NCI-H1048 (cell line): ENCODE measurements around the gene TEX54.
"Not testable (repeated sequence)": the region's sequence is repeated elsewhere in the genome, so short reads cannot be mapped to it uniquely, and the experiment has no call there.

Source experiments
- DNase-seq: peaks from one replicate; lab custom pipeline; 2025; lab: John Stamatoyannopoulos, UW

Gene TEX54

DNA sequence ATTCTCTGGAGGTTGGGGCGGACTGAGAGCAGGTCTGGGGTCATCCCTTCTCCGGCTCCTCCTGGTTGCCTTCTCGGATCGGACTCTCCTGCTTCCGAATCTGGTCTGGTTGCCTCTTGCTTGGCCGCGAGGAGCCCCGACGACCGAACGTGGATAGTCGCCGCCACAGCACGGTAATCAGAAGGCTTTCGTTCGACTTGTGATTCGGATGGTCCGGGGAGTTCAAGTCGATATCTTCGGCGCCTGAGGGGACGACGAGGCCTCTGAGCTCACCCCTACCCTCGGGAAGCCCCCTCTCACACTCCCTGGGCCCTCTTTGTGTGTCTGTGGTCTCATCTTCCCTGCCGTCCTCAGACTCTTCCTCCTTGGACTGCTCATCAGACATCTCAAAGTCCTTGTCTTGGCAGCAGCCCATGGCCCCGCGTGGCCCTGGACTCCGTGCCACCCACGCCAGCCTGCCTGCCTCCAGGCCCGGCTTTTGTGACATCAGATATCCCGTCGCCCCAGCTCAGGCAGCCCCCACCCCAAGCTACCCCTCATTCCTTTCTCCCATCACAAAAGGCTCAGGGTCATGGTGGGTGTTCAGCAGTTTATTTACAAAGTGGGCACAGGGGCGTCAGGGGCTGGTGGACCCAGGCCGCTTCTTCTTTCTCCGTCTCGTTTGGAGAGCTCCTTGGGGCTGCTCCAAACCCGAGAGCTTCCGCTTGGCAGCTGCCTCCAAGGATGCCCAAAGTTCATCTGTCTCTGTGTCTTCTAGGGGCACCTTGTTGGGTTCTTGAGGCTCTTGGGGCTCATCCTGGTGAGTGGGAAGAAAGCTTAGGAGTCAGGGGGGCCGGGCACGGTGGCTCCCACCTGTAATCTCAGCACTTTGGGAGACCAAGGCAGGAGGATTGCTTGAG lies at the start of gene TEX54:
Gene TEX54 (minus strand): TSS at position 506 of the 899 bp plus-strand sequence.
- no peak for DNase-seq

DNA sequence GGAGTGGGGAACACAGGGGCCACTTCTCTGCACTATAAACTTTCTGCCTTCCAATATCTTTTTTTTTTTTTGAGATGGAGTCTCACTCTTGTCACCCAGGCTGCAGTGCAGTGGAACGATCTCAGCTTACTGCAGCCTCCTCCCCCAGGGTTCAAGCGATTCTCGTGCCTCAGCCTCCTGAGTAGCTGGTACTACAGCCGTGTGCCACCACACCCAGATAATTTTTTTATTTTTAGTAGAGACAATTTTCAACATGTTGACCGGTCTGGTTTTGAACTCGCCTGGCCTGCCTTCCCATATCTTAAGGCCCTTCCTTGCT lies 49.7 kb upstream of the TEX54 start:
- DNase-seq = no peak

DNA sequence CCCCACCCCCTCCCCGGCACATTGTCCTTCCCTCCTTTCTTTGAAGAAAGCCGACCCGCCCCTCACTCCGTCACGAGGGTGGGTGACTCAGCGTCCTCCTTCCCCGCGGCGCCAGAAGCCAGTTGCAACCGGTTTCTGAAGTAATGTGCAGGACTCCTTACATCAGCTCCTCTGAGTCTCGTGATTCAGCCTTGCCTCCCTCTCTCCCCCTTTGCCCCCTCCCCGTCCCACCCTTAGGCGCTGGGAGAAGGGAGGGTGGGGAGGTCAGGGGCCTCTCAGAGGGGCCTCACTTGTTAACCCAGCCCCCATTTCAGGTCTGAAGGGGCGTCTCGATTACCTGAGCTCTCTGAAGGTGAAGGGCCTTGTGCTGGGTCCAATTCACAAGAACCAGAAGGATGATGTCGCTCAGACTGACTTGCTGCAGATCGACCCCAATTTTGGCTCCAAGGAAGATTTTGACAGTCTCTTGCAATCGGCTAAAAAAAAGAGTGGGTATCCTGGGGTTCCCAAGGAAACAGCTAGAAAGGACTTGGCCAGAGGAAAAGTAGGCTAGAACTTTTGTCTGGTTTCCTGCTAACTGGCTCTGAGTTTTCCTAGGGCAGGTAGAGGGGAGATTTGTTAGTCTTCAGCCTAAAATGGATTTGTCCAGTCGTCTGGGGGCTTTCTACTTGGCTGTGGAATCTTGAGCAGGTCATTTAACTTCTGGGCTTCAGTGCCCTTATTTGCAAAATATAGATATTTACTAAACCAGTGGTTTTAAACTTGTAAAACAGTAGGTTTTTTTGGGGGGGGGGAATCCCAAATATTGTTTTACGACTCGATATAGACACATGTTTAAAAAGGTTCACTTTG lies 49.2 kb upstream of the TEX54 start:
- peak; percentile 81 for DNase-seq

DNA sequence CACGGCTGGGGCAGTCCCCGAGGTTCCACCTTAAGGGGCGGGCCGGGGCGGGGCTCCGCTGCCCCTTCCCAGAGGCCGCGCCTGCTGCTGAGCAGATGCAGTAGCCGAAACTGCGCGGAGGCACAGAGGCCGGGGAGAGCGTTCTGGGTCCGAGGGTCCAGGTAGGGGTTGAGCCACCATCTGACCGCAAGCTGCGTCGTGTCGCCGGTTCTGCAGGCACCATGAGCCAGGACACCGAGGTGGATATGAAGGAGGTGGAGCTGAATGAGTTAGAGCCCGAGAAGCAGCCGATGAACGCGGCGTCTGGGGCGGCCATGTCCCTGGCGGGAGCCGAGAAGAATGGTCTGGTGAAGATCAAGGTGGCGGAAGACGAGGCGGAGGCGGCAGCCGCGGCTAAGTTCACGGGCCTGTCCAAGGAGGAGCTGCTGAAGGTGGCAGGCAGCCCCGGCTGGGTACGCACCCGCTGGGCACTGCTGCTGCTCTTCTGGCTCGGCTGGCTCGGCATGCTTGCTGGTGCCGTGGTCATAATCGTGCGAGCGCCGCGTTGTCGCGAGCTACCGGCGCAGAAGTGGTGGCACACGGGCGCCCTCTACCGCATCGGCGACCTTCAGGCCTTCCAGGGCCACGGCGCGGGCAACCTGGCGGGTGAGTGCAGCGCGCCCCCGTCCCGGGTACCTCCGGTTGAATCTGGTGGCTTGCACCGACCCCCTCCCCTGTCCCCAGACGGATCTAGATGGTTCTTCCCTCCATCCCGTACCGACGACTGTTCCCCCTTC lies 48.4 kb upstream of the TEX54 start, which contains the start of gene SLC3A2:
Gene SLC3A2 (plus strand): TSS at position 94 of the 776 bp plus-strand sequence. CDS start 128 bp downstream, at position 222.
- DNase-seq = peak; percentile 69

DNA sequence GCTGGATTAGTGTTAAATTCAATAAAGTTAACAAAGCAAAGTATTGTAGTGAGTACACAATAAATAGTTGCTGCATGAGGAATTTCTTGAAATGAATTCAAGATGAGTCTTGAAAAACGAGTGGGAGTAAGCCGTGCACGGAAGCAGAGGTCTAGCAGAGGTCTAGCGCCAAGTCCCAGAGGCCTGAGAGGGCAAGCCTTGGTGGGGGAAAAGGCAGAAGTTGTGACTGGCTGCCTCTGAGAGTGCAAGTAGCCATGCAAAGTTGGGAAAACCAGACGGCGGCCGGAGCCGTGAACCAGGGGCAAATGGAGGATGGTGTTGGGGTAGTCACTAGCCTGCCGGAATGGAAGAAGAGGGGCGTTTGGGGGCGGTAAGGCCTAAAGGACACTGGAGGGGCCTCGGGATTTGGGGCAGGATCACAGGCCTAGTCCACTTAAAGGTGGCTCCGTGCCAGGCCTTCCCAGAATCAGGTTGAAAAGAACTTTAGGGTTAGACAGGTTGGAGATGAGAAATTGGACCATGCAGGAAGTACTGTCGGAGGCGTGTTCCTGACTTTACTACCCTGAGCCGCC lies 47.7 kb upstream of the TEX54 start:
- DNase-seq = no peak

DNA sequence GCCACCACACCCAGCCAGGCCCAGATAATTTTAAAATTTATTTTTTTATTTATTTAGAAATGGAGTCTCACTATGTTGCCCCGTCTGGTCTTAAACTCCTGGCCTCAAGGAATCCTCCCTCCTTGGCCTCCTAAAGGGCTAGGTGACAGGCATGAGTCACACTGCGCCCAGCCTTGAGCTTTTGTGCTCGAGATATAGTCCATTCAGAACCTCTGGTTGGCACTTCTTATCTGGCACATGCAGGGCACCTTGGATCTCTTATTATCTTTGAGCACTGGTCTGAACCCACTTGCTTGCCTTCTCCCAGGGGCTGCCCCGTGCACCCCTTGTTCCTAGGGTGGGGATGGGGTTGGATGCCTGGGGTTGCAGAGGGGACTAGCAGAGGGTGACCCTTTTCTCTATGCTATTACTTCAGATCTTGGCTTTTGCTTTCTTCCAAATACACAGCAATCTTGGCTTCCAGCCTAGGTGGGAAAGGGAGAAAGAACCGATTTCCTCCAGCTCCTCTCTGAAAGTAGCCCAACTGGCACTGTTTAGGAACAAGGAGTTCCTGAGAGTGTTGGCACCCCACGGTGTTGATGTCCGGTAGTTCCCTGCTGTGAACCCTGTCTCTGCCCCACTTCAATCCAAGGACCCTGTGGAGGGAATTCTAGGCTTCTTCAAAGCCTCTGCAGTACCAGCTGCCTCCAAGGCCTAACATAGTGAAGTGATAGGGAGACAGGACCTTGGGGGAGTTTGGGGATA lies 46.8 kb upstream of the TEX54 start:
- DNase-seq = no peak

DNA sequence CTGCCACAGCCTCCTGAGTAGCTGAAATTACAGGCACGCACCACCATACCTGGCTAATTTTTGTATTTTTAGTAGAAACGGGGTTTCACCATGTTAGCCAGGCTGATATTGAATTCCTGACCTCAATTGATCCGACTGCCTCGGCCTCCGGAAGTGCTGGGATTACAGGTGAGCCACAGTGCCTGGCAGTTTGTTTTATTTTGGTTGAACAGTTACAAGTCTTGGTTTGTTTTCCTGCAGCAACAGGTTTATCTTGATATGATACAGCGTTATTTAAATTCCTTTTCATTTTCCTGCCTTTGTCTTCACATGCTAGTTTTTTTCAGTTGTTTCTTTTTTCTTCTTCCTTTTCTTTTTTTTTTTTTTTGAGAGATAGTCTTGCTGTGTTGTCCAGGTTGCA lies 44.1 kb upstream of the TEX54 start:
- no peak for DNase-seq

DNA sequence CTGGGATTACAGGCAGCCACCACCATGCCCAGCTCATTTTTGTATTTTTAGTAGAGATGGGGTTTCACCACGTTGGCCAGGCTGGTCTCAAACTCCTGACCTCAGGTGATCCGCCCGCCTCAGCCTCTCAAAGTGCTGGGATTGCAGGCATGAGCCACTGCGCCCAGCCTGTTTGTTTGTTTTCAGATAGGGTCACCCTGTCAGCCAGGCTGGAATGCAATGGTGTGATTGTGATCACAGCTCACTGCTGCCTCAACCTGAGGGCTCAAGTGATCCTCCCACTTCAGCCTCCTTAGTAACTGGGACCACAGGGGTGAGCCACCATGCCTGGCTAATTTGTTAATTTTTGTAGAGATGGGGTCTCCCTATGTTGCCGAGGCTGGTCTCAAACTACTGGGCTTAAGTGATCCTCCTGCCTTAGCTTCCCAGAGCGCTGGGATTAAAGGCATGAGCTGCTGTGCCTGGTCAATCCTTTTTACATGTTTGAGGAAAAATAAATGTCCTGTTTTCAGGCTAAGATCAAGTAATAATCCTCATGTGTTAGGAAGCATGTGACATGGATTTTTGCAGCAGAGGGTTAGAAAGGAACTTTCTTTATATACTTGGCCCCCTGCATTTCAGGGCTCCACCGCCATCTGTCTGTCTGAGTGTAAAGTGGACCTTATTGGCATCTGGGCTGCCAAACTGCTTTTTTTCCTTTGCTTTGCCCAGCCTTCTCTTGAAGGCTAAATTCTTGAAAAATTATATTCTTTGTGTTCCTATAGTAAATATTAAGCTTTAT lies 43.2 kb upstream of the TEX54 start:
- no peak for DNase-seq

DNA sequence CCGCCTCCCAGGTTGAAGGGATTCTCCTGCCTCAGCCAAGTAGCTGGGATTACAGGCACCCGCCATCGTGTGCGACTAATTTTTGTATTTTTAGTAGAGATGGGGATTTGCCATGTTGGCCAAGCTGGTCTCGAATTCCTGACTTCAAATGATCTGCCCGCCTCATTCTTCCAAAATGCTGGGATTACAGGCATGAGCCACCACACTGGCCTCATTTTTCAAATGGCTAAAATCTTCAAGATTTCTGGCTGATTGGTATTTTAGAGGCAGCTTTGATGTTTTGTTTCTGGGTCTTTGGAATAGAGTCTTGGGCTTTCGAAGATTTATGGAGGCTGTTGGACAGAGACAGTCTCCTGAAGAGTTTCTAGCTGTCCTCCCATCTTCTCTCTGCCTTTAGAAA lies 42.2 kb upstream of the TEX54 start:
- no peak for DNase-seq

DNA sequence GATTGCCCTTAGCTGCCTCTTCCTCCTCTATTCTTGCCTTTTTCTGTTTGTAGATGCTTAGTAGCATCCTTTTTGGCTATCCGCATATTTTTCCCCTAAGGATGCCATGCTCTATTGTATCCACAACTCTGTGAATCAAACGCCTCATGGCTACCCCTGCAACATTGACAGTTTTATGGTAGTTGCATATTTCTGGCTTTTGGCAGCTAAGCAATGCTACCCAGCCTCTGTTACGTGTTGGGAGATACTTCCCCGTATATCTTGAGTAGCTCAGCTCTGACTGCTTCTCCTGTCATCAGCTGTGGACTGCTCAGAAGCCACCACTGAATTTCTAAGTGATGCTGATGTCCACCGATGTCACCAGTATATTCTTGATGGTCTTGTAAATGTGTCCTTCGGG lies 33.0 kb upstream of the TEX54 start:
- no peak for DNase-seq

DNA sequence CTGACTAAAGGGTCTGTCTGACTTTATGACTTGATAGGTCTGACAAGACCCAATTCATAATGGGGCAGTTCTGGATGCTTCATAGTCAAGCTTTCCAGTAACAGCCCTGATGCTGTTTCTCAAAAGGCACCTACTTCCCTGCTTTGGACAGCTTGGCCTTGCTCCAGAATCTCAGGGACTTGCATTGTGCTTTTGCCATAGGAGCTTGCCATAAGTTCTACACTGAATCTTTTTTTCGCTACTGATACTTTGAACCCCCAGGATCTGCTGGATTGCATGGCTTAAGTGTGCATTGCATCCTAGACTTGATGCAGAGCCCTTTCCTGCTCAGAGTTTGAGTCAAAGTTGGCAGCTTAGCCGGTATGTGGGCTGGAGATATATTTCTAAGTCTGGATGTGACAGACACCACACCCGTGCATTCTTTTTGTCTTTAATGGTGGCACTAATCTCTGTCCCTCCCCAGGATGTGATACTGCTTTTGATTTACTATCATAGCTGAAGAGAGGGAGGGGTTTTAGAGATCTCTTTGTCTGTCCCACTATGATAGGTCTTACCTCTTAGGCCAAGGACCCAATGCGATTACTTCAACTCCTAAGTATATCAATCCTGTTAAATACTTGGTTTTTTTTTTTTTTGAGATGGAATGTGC lies 31.2 kb upstream of the TEX54 start:
- no peak for DNase-seq

DNA sequence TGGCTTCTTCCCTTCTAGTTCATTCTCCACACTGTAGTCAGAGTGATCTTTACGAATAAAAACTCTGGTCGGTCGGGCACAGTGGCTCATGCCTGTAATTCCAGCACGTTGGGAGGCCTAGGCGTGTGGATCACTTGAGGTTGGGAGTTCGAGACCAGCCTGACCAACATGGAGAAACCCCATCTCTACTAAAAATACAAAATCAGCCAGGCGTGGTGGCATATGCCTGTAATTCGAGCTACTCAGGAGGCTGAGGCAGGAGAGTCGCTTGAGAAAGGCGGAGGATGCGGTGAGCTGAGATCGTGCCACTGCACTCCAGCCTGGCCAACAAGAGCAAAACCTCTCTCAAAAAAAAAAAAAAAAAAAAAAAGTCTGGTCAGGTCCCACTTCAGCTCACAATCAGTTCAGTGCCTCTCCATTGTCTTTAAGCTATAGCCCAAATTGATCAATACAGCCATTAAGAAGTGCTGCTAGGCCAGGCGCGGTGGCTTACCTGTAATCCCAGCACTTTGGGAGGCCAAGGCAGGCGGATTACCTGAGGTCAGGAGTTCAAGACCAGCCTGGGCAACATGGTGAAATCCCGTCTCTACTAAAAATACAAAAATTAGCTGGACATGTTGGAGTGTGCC lies 29.0 kb upstream of the TEX54 start:
- DNase-seq = not testable (repeated sequence)

DNA sequence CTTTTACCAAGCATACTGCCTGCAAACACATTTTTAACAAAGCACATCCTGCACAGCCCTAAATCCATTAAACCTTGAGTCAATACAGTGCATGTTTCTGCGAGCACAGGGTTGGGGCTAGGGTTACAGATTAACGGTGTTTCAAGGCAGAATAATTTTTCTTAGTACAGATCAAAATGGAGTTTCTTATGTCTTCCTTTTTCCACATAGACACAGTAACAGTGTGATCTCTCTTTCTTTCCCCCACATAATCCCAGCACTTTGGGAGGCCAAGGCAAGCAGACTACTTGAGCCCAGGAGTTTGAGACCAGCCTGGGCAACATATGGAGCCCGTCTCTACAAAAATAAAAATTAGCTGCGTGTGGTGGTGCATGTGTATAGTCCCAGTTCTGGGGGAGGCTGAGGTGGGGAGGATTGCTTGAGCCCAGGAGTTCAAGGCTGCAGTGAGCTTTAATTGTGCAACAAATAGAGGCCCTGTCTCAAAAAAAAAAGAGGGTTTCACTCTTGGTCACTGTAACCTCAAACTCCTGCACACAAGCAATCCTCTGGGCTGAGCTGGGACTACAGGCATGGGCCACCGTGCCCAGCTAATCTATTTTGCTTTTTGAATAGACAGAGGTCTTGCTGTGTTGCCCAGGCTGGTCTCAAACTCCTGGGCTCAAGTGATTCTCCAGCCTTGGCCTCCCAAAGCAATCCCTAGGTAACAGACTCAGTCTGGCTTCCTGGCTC lies 28.4 kb upstream of the TEX54 start:
- no peak for DNase-seq

DNA sequence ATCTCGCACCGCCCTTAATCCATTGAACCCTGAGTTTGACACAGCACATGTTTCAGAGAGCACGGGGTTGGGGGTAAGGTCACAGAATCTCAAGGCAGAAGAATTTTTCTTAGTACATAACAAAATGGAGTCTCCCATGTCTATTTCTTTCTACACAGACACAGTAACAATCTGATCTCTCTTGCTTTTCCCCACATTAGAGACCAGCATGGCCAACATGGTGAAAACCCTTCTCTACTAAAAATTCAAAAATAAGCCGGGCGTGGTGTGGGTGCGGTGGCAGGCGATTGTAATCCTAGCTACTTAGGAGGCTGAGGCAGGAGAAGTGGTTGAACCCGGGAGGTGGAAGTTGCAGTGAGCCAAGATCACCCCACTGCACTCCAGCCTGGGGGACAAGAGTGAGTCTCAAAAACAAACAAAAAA lies 26.7 kb upstream of the TEX54 start:
- DNase-seq = not testable (repeated sequence)

DNA sequence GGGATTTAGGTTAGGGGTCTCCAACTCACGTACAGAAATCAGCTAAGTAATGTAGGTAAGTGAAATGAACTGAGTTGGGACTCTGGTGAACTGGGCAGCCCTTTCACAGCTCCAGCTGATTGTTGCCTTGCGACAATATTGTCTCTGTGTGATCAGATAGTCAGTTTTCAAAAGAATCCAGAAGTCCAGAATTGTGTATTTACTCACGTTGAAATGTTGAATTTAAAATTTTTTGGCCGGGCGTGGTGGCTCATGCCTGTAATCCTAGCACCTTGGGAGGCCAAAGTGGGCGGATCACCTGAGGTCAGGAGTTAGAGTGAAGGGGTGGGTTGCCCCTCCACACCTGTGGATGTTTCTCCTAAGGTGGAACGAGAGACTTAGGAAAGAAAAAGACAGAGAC lies 25.6 kb upstream of the TEX54 start:
- DNase-seq = no peak

DNA sequence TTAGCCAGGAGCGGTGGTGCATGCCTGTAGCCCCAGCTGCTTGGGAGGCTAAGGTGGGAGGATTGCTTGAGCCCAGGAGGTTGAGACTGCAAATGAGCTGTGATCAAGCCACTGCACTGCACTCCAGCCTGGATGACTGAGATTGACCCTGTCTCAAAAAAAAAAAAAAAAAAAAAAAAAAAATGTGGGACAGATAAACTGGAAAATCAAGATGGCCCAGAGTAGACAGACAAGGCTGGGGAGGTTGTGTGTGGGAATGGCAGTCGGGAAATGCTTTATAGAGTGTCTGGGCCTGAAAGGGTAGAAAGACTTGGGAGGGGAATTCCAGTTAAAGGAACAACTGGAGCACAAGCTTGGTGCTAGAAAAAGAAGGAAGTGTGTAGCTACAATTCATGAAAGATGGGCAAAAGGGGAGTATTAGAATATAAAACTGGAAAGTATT lies 24.9 kb upstream of the TEX54 start:
- no peak for DNase-seq

DNA sequence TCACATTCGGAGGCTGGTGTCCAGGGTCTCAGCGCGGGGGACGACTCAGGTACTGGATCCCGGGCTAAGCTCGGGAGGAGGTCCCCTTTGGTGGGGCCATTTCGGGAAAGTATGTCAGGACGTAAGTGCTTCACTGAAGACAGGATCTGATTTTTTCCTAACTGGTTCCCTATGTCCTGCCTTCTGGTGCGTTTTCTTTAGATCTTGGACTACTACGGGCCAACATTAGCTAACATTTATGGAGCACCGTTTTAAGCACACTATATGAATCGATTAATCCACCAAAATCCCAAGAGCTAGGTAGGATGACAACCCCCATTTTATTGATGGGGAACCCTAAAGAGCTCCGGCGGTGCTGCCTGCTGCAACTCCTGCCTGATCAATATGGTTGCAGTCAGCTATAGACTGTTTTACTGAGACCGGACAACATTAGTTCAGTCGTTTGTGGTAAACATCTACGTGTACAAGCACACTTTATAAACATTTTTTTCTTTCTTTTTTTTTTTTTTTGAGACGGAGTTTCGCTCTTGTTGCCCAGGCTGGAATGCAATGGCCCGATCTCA lies 23.8 kb upstream of the TEX54 start:
- no peak for DNase-seq
